Activated CD8-positive, alpha-beta T cell treated with anti-CD3 and anti-CD28 coated beads for 36 hours (primary cell): ENCODE measurements around the gene JPH2. TPM values are rescaled to one million over a fixed set of nuclear protein-coding genes. Genes with fewer than 3 reads are reported as not detected.
A peak's percentile ranks its signal among the peaks of the same experiment; 100 is the strongest.

ENCODE experiments used
- ATAC-seq: fragments of 200-7000 bp; cut with Tn5 transposase; one replicate; pipeline ENCODE4 v1.10.0; 2021; ENCODE audit warnings: mild to moderate bottlenecking, moderate library complexity
- CTCF ChIA-PET: fragments of 350-600 bp; sonication (Branson Sonifier 250); formaldehyde crosslinking; loops from one replicate; lab custom pipeline; 2021; ENCODE audit warnings: antibody characterized with exemption; lab: Charles Lee
- POLR2A ChIA-PET: fragments of 350-600 bp; sonication (Branson Sonifier 250); formaldehyde crosslinking; loops from one replicate; lab custom pipeline; 2021; ENCODE audit warnings: antibody characterized with exemption; lab: Charles Lee
- DNase-seq: peaks from one replicate; pipeline ENCODE4 v3.0.0-alpha.2; 2020
- H3K27ac Mint-ChIP-seq: one replicate; pipeline ENCODE4 v1.8.0; 2021; ENCODE audit warnings: mild to moderate bottlenecking, mixed read lengths
- H3K27me3 Mint-ChIP-seq: one replicate; pipeline ENCODE4 v1.8.0; 2021; ENCODE audit warnings: mixed read lengths
- H3K36me3 Mint-ChIP-seq: one replicate; pipeline ENCODE4 v1.8.0; 2021; ENCODE audit warnings: low read depth, mixed read lengths
- H3K4me1 Mint-ChIP-seq: one replicate; pipeline ENCODE4 v1.8.0; 2021; ENCODE audit warnings: low read depth, mixed read lengths
- H3K4me3 Mint-ChIP-seq: one replicate; pipeline ENCODE4 v1.8.0; 2021; ENCODE audit warnings: mild to moderate bottlenecking, moderate library complexity, mixed read lengths
- H3K9me3 Mint-ChIP-seq: one replicate; pipeline ENCODE4 v1.8.0; 2021; ENCODE audit warnings: mixed read lengths
- intact Hi-C: fragments of 100-400 bp; cut with micrococcal nuclease; formaldehyde crosslinking; loops from one replicate; pipeline ENCODE4 v1.10.0; 2022
- total RNA-seq, 2 experiments: library from RNA; stranded (reverse); gene quantifications; one replicate each; pipeline ENCODE4 v1.2.3, GENCODE V29; 2021
- TF ChIP-seq, protein P1 (sequence below): fragments of 200-600 bp; IDR thresholded peaks from one replicate; pipeline ENCODE4 v1.8.0; 2022; ENCODE audit warnings: antibody characterized with exemption, mild to moderate bottlenecking

The JPH2 gene
- total RNA-seq, 2 experiments from 2014 or later, result 0.47 to 0.54 TPM

GRCh38 chr20:44219170-44219730 is 32.3 kb upstream of the JPH2 start:
- Mint-ChIP-seq H3K4me1 (peaks cover 49% of the 10 kb centered on the region), H3K27ac (peak overlapping the region; percentile 75), H3K4me3 (peak overlapping the region; percentile 50), H3K27me3 (no peaks in the 10 kb centered on the region), H3K9me3 (no peaks in the 10 kb centered on the region), H3K36me3 (no peaks in the 10 kb centered on the region)
- ChIA-PET CTCF (interaction anchor here (1.0 to 9.8 kb wide), 18 partner anchors 11 to 466 kb away, joined by 3 to 444 read pairs (median 8); partner anchors contain the start of gene FITM2), POLR2A (interaction anchor here (1.6 to 3.3 kb wide), 2 partner anchors 9 to 91 kb away, joined by 4 to 25 read pairs; partner anchors contain the start of genes FITM2 and OSER1)
- intact Hi-C loops, result loop anchor here (5.0 to 10.0 kb wide), 3 partner anchors 168 to 393 kb away; no protein-coding TSS in a partner anchor
- ATAC-seq (peak; percentile 4), DNase-seq (peak; percentile 24)
- TF ChIP-seq, protein P1, sequence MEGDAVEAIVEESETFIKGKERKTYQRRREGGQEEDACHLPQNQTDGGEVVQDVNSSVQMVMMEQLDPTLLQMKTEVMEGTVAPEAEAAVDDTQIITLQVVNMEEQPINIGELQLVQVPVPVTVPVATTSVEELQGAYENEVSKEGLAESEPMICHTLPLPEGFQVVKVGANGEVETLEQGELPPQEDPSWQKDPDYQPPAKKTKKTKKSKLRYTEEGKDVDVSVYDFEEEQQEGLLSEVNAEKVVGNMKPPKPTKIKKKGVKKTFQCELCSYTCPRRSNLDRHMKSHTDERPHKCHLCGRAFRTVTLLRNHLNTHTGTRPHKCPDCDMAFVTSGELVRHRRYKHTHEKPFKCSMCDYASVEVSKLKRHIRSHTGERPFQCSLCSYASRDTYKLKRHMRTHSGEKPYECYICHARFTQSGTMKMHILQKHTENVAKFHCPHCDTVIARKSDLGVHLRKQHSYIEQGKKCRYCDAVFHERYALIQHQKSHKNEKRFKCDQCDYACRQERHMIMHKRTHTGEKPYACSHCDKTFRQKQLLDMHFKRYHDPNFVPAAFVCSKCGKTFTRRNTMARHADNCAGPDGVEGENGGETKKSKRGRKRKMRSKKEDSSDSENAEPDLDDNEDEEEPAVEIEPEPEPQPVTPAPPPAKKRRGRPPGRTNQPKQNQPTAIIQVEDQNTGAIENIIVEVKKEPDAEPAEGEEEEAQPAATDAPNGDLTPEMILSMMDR, result no peak

- peak overlapping the region; percentile 50 for H3K4me3 Mint-ChIP-seq
- H3K36me3 Mint-ChIP-seq, result no peaks in the 10 kb centered on the region
- H3K27ac Mint-ChIP-seq, result peak overlapping the region; percentile 75
- ATAC-seq, result peak; percentile 40
- CTCF ChIA-PET, result interaction anchor here (0.8 to 9.8 kb wide), 28 partner anchors 7 to 467 kb away, joined by 3 to 444 read pairs (median 7); partner anchors contain the start of genes FITM2, GDAP1L1 and TTPAL
- POLR2A ChIA-PET, result interaction anchor here (1.6 to 3.3 kb wide), 2 partner anchors 8 to 92 kb away, joined by 4 to 25 read pairs; partner anchors contain the start of genes FITM2 and OSER1
- H3K4me1 Mint-ChIP-seq, result peaks cover 49% of the 10 kb centered on the region
- intact Hi-C loops, result loop anchor here (5.0 to 10.0 kb wide), 3 partner anchors 169 to 394 kb away; no protein-coding TSS in a partner anchor
- TF ChIP-seq, protein P1, result peak; percentile 16
- peak; percentile 82 for DNase-seq
- no peaks in the 10 kb centered on the region for H3K9me3 Mint-ChIP-seq
- no peaks in the 10 kb centered on the region for H3K27me3 Mint-ChIP-seq
Observed at GRCh38 chr20:44218446-44218845, 31.5 kb upstream of the JPH2 start.

DNA sequence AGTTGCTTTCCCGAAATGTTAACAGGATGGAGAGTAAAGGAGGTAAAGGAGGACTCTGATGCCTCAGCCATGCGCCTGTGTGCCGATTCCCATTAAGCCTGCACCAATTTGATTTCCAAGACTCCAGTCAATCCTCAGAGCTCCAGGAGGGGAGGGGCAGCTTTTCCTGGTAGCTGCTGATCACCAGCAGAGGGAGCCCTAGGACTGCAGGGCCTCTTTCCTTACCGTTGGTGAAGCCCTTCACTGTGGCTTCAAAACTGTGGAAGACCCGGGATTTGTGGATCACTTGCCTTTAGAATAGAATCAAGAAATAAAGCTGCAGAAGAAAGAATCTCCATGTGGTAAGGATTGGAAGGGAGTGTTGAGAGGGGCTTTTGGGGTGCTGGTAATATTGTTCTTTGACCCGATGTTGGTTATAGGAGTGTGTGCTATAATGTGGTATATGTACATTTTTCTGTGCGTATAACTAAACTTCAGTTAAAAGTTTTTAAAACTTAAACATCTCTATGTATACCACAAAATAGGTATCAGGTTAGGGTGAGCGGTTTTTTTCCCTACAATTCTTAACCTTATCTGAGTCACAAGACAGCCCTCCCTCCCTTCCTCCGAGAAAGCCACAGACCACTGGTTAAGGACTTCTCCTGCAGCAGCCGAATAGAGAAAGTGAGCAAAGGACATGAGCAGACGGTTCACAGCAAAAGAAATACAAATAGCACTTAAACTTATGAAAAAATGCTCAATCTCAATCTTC is 30.5 kb upstream of the JPH2 start:
- Mint-ChIP-seq H3K36me3 (no peaks in the 10 kb centered on the region), H3K4me3 (peak overlapping the region; percentile 50), H3K4me1 (peaks cover 51% of the 10 kb centered on the region), H3K9me3 (no peaks in the 10 kb centered on the region), H3K27me3 (no peaks in the 10 kb centered on the region), H3K27ac (peak overlapping the region; percentile 75)
- ATAC-seq, result peak; percentile 55
- DNase-seq, result peak; percentile 77
- ChIA-PET CTCF (interaction anchor here (0.6 to 9.8 kb wide), 49 partner anchors 8 to 1146 kb away, joined by 3 to 444 read pairs (median 5); partner anchors contain the start of genes ADA, FITM2, GDAP1L1 and HNF4A), POLR2A (interaction anchor here (1.2 to 3.3 kb wide), 4 partner anchors 7 to 96 kb away, joined by 3 to 25 read pairs (median 4); partner anchors contain the start of genes FITM2 and OSER1)
- TF ChIP-seq, protein P1, result peak; percentile 95
- intact Hi-C loops, result loop anchor here (1.0 to 10.0 kb wide), 4 partner anchors 94 to 395 kb away; partner anchors contain the start of gene FITM2

DNA sequence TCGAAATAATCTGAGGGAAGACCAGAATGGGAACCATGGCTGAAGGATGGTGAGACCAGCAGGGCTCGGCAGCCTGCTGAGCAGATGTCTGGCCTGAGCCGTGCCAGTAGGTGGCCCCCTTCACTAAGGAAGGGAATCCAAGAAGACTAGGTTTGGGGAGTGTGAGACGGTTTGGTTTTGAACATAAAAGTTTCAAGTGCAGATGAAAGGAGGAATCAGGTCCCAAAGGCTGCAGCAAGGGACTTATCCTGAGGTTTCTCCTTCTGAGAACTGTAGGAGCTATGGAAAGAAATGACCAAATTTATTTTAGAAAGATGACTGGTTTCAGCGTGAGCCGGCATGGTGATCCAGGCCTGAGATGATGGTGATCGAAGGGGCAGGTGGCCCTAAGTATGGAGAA is 28.1 kb upstream of the JPH2 start:
- H3K36me3 Mint-ChIP-seq, result no peaks in the 10 kb centered on the region
- TF ChIP-seq, protein P1, result peak; percentile 85
- intact Hi-C loops, result loop anchor here (5.0 to 10.0 kb wide), 3 partner anchors 172 to 397 kb away; no protein-coding TSS in a partner anchor
- POLR2A ChIA-PET, result no interaction called here
- peak overlapping the region; percentile 66 for H3K27ac Mint-ChIP-seq
- H3K27me3 Mint-ChIP-seq, result no peaks in the 10 kb centered on the region
- peak; percentile 86 for DNase-seq
- H3K9me3 Mint-ChIP-seq, result no peaks in the 10 kb centered on the region
- H3K4me1 Mint-ChIP-seq, result peaks cover 53% of the 10 kb centered on the region
- CTCF ChIA-PET, result interaction anchor here (0.8 to 9.8 kb wide), 24 partner anchors 10 to 518 kb away, joined by 3 to 444 read pairs (median 3); partner anchors contain the start of genes FITM2 and SERINC3
- H3K4me3 Mint-ChIP-seq, result no peak overlapping the region
- ATAC-seq, result peak; percentile 22
